ENCODE data around the gene GHDC.

DNA sequence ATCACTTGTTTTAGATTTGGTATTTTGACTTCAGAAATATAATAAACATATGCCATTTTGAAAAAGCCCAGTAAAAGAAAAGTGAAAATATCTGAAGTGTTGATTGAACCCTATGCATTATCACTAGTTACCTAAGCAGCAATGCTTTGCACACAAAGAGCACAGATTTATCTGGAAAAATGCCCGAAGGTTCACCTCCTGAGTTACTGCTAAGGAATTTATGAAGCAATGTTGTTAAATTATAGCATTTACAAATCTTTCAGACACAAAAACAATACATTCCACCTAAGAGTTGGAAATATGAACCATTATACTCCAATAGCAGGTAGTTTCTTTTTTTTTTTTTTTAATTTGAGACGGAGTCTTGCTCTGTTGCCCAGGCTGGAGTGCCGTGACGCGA lies 38.9 kb upstream of the GHDC start:
- TF ChIP-seq SPI1 (IDR thresholded peaks at IDR 0.05; ENCODE audit: low read depth, low read length) (no peak), TAF1 (IDR thresholded peaks at IDR 0.05; ENCODE audit: low read depth, low read length) (no peak), POLR2A (IDR thresholded peaks at IDR 0.05; ENCODE audit: low read depth, low read length) (no peak)
